ENCODE results near the gene HBG2. TPM values are rescaled to one million over a fixed set of nuclear protein-coding genes. Genes with fewer than 3 reads are reported as not detected.

The HBG2 gene
- total and polyA plus RNA-seq, 2 of the 8 experiments (the other 6 are each of a cell fraction or from before 2014, with no cell fraction given): 0.23 TPM; not detected in 1

- WGBS, 2 experiments (ENCODE audit: extremely low coverage in 1 of 2, insufficient coverage in 1 of 2, insufficient read length in 1 of 2, insufficient replicate concordance in 2 of 2, low coverage in 1 of 2, low lambda C conversion rate in 2 of 2, missing lambda C conversion rate in 1 of 2): 89% methylated on average over 4 of the region's 4 CpGs; no CpG with 5 or more reads in 1 of the 2 experiments
- no peak for TF ChIP-seq CHD7 (IDR thresholded peaks at IDR 0.05; ENCODE audit: insufficient replicate concordance, low read length)
These were observed 10.8 kb downstream of the HBG2 start for GRCh38 chr11:5243816-5244180.

More at GRCh38 chr11:5243816-5244180, 10.8 kb downstream of the HBG2 start:
- no peak overlapping the region for H4K91ac ChIP-seq (replicated peaks; ENCODE audit: insufficient read length, low read length)
- no peaks in the 10 kb centered on the region for H3K23me2 ChIP-seq (ENCODE audit: low read depth, low read length)
- no peak overlapping the region for H3K4me2 ChIP-seq (ENCODE audit: insufficient read depth in 1 of 2, low read depth in 2 of 2, low read length in 2 of 2)
- no peak for DNase-seq (ENCODE audit: low read depth in 1 of 2, low spot score in 2 of 2)
- H3K14ac ChIP-seq (ENCODE audit: insufficient read length): no peak overlapping the region
- H2AFZ ChIP-seq (ENCODE audit: low read length): no peak overlapping the region
- H2BK12ac ChIP-seq (ENCODE audit: low read depth, low read length): no peak overlapping the region
- H3K9me3 ChIP-seq (ENCODE audit: insufficient read depth in 2 of 2, low read depth in 1 of 2, low read length in 1 of 2): no peaks in the 10 kb centered on the region
- no peaks in the 10 kb centered on the region for H3K79me1 ChIP-seq (ENCODE audit: low read depth, low read length)
- H3K4me3 ChIP-seq (ENCODE audit: extremely low read depth in 1 of 4, insufficient read depth in 2 of 4, low read depth in 3 of 4, low read length in 4 of 4): no peak overlapping the region
- H4K20me1 ChIP-seq (replicated peaks in 1 of 2; ENCODE audit: control insufficient read depth in 1 of 2, insufficient read depth in 2 of 2, low read length in 2 of 2): no peaks in the 10 kb centered on the region
- no peak overlapping the region for H4K5ac ChIP-seq (ENCODE audit: insufficient read length, low read depth, low read length)
- no peaks in the 10 kb centered on the region for H3K79me2 ChIP-seq (ENCODE audit: control insufficient read depth in 1 of 2, insufficient read depth in 2 of 2, low read length in 2 of 2)
- FAIRE-seq: no peak
- no peaks in the 10 kb centered on the region for H3K4me1 ChIP-seq (replicated peaks in 1 of 4; ENCODE audit: control insufficient read depth in 3 of 4, insufficient read depth in 4 of 4, low read length in 3 of 4)
- H3K27ac ChIP-seq (ENCODE audit: low read depth, low read length): no peak overlapping the region
- H2AK5ac ChIP-seq (ENCODE audit: low read depth, low read length): no peak overlapping the region
- H2BK120ac ChIP-seq (replicated peaks; ENCODE audit: low read depth, low read length): no peak overlapping the region
- POLR2A ChIA-PET (ENCODE audit: partially characterized antibody): no interaction called here
- no peak overlapping the region for H2BK15ac ChIP-seq (ENCODE audit: low read length)
- H2BK20ac ChIP-seq (ENCODE audit: low read length): no peak overlapping the region
- CTCF ChIA-PET (ENCODE audit: partially characterized antibody): no interaction called here
- no peak overlapping the region for H4K8ac ChIP-seq (ENCODE audit: extremely low read depth, insufficient read depth, low read length)
- no peaks in the 10 kb centered on the region for H3K36me3 ChIP-seq (ENCODE audit: control insufficient read depth in 2 of 4, insufficient read depth in 4 of 4, low read length in 3 of 4)
- H2BK5ac ChIP-seq (ENCODE audit: low read depth, low read length): no peak overlapping the region
- no peak overlapping the region for H3K4ac ChIP-seq (replicated peaks; ENCODE audit: insufficient read length, low read depth, low read length)
- no peaks in the 10 kb centered on the region for H3K27me3 ChIP-seq (replicated peaks in 1 of 4; ENCODE audit: control insufficient read depth in 3 of 4, extremely low read depth in 1 of 4, insufficient read depth in 3 of 4, low read length in 3 of 4)
- no peak overlapping the region for H3K9ac ChIP-seq (replicated peaks in 1 of 4; ENCODE audit: extremely low read depth in 1 of 4, low read depth in 3 of 4, low read length in 3 of 4)
- H3K23ac ChIP-seq (ENCODE audit: insufficient read length): no peak overlapping the region
- no peak overlapping the region for H3K18ac ChIP-seq (ENCODE audit: extremely low read depth, low read length)
- no peak overlapping the region for H3K56ac ChIP-seq (replicated peaks; ENCODE audit: insufficient read length, low read depth, low read length)
